HepG2 (cell line): ENCODE results near the gene BANP. TPM values are rescaled to one million over a fixed set of nuclear protein-coding genes. Genes with fewer than 3 reads are reported as not detected.

ENCODE experiments used
- HDAC1 ChIP-seq: sonication (generic); formaldehyde crosslinking; IDR thresholded peaks from 2 replicates; pipeline ENCODE4 v1.5.1; 2020; ENCODE audit warnings: mild to moderate bottlenecking, missing genetic modification reagents
- MATR3 ChIP-seq: sonication (generic); formaldehyde crosslinking; IDR thresholded peaks from 2 replicates; pipeline ENCODE4 v1.4.0; 2020; ENCODE audit warnings: missing genetic modification reagents
- SAFB2 ChIP-seq: sonication (generic); formaldehyde crosslinking; IDR thresholded peaks from 2 replicates; pipeline ENCODE4 v1.5.1; 2020; ENCODE audit warnings: missing genetic modification reagents, low read depth, mild to moderate bottlenecking, borderline replicate concordance
- ZNF292 ChIP-seq: sonication (generic); formaldehyde crosslinking; IDR thresholded peaks from 2 replicates; pipeline ENCODE4 v1.8.1; 2022; ENCODE audit warnings: mild to moderate bottlenecking, low read depth, missing genetic modification reagents, borderline replicate concordance
- ZNF558 ChIP-seq: sonication (generic); formaldehyde crosslinking; IDR thresholded peaks from 2 replicates; pipeline ENCODE4 v1.9.0; 2022; ENCODE audit warnings: mild to moderate bottlenecking, missing genetic modification reagents, borderline replicate concordance
- ZNF629 ChIP-seq: sonication (generic); formaldehyde crosslinking; conservative IDR thresholded peaks from 2 replicates; pipeline ENCODE4 v1.5.0; 2020; ENCODE audit warnings: missing genetic modification reagents
- ZNF773 ChIP-seq: sonication (generic); formaldehyde crosslinking; IDR thresholded peaks from 2 replicates; pipeline ENCODE4 v1.4.0; 2020; ENCODE audit warnings: missing genetic modification reagents, borderline replicate concordance
- polyA plus RNA-seq, 8 experiments: library from polyadenylated mRNA; depleted of rRNA in 3 of 8; stranded (reverse) in 7 of 8; unstranded in 1 of 8; fragments of >200 nt; fragmentation: Illumina TruSeq in 4 of 8; extraction: Trizol in 4 of 8; gene quantifications; 2 replicates each; pipeline versions ENCODE4 v1.2.1 to v1.2.3, GENCODE V29; 2011 to 2016; ENCODE audit warnings: low read depth in 4 of 8, missing spikeins in 1 of 8, mixed read lengths in 1 of 8; ENCODE audit not compliant: insufficient read depth in 1 of 8
- total RNA-seq, 5 experiments: library from RNA; depleted of rRNA; stranded (reverse); fragments of >200 nt; fragmentation: Illumina TruSeq; extraction: Trizol; gene quantifications; 2 replicates each; pipeline ENCODE4 v1.2.3, GENCODE V29; 2016; ENCODE audit warnings: low read depth in 1 of 5
- TF ChIP-seq, protein P1 (sequence below): sonication (generic); formaldehyde crosslinking; IDR thresholded peaks from 2 replicates; pipeline ENCODE4 v1.8.0; 2022; ENCODE audit warnings: mild to moderate bottlenecking, missing genetic modification reagents, borderline replicate concordance
- TF ChIP-seq, protein P2 (sequence below): sonication (generic); formaldehyde crosslinking; IDR thresholded peaks from 2 replicates; pipeline ENCODE4 v1.4.0; 2020; ENCODE audit warnings: missing genetic modification reagents, mild to moderate bottlenecking, borderline replicate concordance
- TF ChIP-seq, protein P3 (sequence below): sonication (generic); formaldehyde crosslinking; IDR thresholded peaks from 2 replicates; pipeline ENCODE4 v1.4.0; 2020; ENCODE audit warnings: missing genetic modification reagents
- TF ChIP-seq, protein P4 (sequence below): sonication (generic); formaldehyde crosslinking; IDR thresholded peaks from 2 replicates; pipeline ENCODE4 v1.8.1; 2023; ENCODE audit warnings: mild to moderate bottlenecking, missing genetic modification reagents, borderline replicate concordance

BANP gene
- total and polyA plus RNA-seq, 2 of the 13 experiments (the other 11 are each of a cell fraction or from before 2014, with no cell fraction given): 20.2 to 23.8 TPM

DNA sequence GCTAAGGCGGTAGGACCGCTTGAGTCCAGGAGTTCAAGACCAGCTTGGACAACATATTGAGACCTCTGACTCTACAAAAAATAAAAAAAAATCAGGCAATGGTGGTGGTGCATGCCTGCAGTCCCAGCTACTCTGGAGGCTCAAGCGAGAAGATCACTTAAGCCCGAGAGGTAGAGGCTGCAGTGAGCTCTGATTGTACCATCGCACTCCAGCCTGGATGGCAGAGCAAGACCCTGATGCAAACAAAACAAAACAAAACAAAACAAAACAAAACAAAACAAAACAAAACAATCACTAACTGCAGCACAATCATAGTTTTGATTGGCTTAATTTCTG lies 2.5 kb upstream of the BANP start (continued):
- TF ChIP-seq HDAC1 (CRISPR knock-in tag): no peak
- peak; percentile 49 for TF ChIP-seq ZNF629 (CRISPR knock-in tag)
- TF ChIP-seq, protein P1, sequence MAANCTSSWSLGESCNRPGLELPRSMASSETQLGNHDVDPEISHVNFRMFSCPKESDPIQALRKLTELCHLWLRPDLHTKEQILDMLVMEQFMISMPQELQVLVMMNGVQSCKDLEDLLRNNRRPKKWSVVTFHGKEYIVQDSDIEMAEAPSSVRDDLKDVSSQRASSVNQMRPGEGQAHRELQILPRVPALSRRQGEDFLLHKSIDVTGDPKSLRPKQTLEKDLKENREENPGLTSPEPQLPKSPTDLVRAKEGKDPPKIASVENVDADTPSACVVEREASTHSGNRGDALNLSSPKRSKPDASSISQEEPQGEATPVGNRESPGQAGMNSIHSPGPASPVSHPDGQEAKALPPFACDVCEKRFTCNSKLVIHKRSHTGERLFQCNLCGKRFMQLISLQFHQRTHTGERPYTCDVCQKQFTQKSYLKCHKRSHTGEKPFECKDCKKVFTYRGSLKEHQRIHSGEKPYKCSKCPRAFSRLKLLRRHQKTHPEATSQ (CRISPR knock-in tag): 0 out of 2 replicates have a peak, but pooled peaks have one; percentile 7
- TF ChIP-seq, protein P2, sequence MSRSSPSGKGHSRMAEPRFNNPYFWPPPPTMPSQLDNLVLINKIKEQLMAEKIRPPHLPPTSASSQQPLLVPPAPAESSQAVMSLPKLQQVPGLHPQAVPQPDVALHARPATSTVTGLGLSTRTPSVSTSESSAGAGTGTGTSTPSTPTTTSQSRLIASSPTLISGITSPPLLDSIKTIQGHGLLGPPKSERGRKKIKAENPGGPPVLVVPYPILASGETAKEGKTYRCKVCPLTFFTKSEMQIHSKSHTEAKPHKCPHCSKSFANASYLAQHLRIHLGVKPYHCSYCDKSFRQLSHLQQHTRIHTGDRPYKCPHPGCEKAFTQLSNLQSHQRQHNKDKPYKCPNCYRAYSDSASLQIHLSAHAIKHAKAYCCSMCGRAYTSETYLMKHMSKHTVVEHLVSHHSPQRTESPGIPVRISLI: 0 out of 2 replicates have a peak, but pooled peaks have one; percentile 8
- TF ChIP-seq MATR3 (CRISPR knock-in tag): no peak
- TF ChIP-seq, protein P3, sequence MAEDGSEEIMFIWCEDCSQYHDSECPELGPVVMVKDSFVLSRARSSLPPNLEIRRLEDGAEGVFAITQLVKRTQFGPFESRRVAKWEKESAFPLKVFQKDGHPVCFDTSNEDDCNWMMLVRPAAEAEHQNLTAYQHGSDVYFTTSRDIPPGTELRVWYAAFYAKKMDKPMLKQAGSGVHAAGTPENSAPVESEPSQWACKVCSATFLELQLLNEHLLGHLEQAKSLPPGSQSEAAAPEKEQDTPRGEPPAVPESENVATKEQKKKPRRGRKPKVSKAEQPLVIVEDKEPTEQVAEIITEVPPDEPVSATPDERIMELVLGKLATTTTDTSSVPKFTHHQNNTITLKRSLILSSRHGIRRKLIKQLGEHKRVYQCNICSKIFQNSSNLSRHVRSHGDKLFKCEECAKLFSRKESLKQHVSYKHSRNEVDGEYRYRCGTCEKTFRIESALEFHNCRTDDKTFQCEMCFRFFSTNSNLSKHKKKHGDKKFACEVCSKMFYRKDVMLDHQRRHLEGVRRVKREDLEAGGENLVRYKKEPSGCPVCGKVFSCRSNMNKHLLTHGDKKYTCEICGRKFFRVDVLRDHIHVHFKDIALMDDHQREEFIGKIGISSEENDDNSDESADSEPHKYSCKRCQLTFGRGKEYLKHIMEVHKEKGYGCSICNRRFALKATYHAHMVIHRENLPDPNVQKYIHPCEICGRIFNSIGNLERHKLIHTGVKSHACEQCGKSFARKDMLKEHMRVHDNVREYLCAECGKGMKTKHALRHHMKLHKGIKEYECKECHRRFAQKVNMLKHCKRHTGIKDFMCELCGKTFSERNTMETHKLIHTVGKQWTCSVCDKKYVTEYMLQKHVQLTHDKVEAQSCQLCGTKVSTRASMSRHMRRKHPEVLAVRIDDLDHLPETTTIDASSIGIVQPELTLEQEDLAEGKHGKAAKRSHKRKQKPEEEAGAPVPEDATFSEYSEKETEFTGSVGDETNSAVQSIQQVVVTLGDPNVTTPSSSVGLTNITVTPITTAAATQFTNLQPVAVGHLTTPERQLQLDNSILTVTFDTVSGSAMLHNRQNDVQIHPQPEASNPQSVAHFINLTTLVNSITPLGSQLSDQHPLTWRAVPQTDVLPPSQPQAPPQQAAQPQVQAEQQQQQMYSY (CRISPR knock-in tag): 0 out of 2 replicates have a peak, but pooled peaks have one; percentile 33
- TF ChIP-seq ZNF558 (CRISPR knock-in tag): 0 out of 2 replicates have a peak, but pooled peaks have one; percentile 16
- TF ChIP-seq, protein P4, sequence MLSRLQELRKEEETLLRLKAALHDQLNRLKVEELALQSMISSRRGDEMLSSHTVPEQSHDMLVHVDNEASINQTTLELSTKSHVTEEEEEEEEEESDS (CRISPR knock-in tag): peak; percentile 50; the same call in 1 of the 2 replicates
- 0 out of 2 replicates have a peak, but pooled peaks have one; percentile 24 for TF ChIP-seq ZNF773 (CRISPR knock-in tag)
- no peak for TF ChIP-seq ZNF292 (CRISPR knock-in tag)
- TF ChIP-seq SAFB2: peak; percentile 72; the same call in 1 of the 2 replicates
